Dermis lymphatic vessel endothelial cell (primary cell): ENCODE results near the gene E2F1. TPM values are rescaled to one million over a fixed set of nuclear protein-coding genes. Genes with fewer than 3 reads are reported as not detected.

Experiments
- total RNA-seq: library from RNA; depleted of rRNA; stranded (reverse); fragments of >200 nt; gene quantifications from 2 replicates; pipeline ENCODE4 v1.2.1, GENCODE V29; 2014

The E2F1 gene
- total RNA-seq = 1.6 and 2.0 TPM in 2 replicates

DNA sequence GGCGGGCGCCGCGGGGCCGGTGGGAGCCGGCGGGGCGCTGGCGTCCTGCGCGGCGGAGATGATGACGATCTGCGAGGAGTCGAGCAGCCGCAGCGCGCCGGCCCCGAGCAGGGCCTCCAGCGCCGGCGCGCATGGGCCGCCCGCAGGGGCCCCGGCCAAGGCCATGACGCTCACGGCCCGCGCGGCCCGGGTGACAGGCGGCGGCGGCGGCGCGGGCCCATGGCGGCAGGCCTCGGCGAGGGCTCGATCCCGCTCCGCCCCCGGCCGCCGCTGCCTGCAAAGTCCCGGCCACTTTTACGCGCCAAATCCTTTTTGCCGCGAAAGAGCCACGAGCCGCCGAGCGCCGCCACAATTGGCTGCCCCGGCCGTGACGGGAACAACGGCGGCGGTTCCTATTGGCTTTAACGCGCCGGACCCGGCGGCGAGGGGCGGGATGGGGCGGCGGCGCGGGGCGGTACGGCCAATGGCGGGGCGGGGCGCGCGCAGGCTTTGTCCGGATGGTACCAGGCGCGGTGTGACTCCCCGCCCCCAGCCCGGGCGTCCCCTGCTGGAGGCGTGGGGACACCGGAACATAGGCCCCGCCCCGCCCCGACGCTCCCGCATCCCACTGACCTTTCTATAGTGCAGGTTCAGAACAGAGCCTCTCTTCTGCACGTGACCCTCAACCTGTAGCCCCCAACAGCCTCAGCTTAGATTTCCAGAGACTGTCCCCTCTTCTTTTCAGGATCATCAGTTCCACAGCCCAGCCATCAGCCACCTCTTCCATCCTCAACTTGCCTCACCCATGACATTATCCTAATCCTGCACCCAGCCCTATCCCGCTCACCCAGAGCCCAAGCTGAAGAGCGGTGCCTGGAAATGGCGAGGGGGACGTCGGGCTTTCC, at the start of gene E2F1:
Gene E2F1, minus strand, starts transcription at position 286 of the 884 bp plus-strand sequence. Its CDS starts 121 bp downstream, at position 165.

DNA sequence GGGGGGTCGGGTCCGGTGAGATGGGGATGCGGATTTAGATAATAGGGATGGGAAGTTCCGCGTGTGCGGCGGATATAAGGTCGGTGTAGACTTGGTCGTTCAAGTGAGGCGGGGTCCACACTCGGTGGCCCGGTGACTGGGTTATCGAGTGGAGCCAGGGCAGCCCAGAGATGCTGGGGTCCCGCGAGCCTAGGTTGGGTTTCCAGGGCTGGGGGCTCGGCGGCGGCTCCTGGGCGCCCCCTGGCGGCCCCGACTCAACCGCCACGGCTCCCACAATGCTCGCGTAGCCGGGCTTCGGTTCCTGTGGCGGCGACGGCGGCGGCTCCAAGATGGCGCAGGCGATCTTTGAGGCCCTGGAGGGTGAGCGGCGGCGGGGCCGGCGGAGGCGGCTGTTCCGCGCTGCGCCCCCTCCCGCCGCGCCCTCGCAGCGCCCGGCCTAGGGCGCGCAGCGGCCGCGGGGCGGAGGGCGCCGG, 45.5 kb upstream of the E2F1 start, which contains the start of gene ZNF341:
Gene ZNF341, plus strand, starts transcription at position 304 of the 473 bp plus-strand sequence. Its CDS starts 26 bp downstream, at position 330.

GRCh38 chr20:33719989-33720709, 34.0 kb upstream of the E2F1 start, which contains the start of gene PXMP4:
Gene PXMP4 (minus strand): TSS chr20:33720310. CDS start chr20:33720207, 103 bp downstream.

GRCh38 chr20:33674294-33675135, 11.7 kb downstream of the E2F1 start, which contains the start of gene NECAB3:
Gene NECAB3 (minus strand): TSS chr20:33674428. CDS start chr20:33674352, 76 bp downstream.

DNA sequence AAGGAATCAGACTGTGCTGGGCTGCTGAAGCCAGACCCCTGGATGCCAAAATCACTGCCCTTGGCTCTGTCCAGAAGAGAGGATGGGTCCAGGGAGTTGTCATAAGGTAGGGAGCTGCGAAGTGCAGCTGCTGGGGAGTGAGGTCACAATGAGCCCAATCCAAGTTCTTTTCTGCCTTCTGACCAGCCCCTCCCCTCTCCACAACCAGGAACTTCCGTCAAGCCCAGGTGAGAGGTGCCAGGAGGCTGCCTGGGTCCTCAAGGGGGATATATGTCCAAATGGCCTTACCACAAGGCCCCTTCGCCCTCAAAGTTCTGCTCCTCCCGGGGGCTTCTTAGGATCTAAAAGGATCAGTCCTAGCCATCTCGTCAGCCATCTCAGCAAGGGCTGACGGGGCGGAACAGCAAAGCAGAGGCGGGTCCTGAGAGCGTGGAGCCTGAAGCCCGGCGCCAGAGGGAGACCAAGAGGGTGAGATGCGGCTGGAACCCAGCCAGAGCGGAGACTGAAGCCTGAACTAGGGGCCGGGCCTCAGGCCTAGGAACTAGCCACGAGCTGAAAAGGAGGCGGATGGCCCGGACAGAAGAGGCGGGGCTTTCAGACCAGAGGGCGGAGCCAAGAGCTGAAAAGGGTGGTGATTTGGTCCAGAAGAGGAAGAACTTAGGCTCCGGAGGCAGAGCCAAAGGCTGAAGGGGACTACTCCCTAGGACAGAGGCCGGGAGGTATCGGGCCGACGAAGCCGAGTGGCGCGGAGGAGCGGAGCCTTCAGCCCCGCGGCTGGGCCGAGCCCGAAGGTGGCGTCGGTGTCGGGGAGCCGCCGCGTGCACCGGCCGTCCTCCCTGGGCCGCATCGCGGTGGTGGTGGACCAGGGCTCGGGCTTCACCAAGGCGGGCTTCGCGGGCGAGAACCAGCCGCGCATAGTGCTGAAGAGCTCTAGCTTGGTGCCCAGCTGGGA, 19.6 kb downstream of the E2F1 start, which contains the start of gene ACTL10:
Gene ACTL10, plus strand, starts transcription at position 651 of the 952 bp plus-strand sequence. CDS start 555 bp downstream, outside the sequence.

DNA sequence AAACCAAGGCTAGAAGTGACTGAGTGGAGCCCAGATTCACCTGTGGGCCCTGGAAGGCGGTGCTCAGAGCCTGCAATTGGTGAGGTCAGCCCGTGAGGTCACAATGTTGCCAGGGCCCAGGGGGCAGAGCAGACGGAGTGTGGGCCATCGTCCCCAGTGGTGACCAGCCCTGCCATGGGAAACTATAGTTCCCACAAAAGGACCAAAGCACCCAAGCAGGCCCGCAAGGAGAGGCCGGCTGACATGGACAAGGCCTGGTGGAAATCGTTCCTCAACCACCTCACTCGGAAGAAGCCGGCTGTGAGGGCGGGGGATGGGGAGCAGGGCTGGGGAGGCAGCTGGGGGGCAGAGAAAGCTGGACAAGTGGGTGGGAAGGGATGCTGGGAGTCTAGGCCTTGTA, 24.0 kb downstream of the E2F1 start, which contains the start of gene C20orf144:
Gene C20orf144, plus strand, starts transcription at position 156 of the 400 bp plus-strand sequence. Its CDS starts 19 bp downstream, at position 175.

Other genes with a start within 250 kb of the E2F1 start
- gene SNTA1, start 242.6 kb downstream of the E2F1 start, total RNA-seq = 5.8 and 6.6 TPM in 2 replicates
- gene CBFA2T2, start 196.3 kb downstream of the E2F1 start, total RNA-seq = 4.1 and 4.9 TPM in 2 replicates
- under 0.01 TPM in 2 replicates for gene C20orf144, start 24.1 kb downstream of the E2F1 start, total RNA-seq
- gene ACTL10, start 19.4 kb downstream of the E2F1 start, total RNA-seq = 0.87 and 0.95 TPM in 2 replicates
- 5.9 and 8.3 TPM in 2 replicates for gene NECAB3, start 12.0 kb downstream of the E2F1 start, total RNA-seq
- gene PXMP4, start 33.9 kb upstream of the E2F1 start, total RNA-seq = 5.7 and 7.2 TPM in 2 replicates
- 0.65 and 0.86 TPM in 2 replicates for gene ZNF341, start 45.6 kb upstream of the E2F1 start, total RNA-seq
- gene CHMP4B, start 125.0 kb upstream of the E2F1 start, total RNA-seq = 32.7 and 39.9 TPM in 2 replicates